HCT116 (cell line): ENCODE results near the gene MAGEA8. TPM values are rescaled to one million over a fixed set of nuclear protein-coding genes. Genes with fewer than 3 reads are reported as not detected.

ENCODE experiments used
- ATAC-seq: fragments of 200-7000 bp; cut with Tn5 transposase; 2 replicates; pipeline ENCODE4 v1.9.1; 2020; ENCODE audit warnings: mild to moderate bottlenecking, moderate library complexity
- BruUV-seq: library from RNA; stranded (reverse); fragments of 400-500 nt; replicated peaks from 2 replicates; lab custom pipeline; 2021; lab: Mats Ljungman, UMichigan
- CTCF ChIA-PET: fragments of 300-600 bp; sonication (Branson Sonifier 250); formaldehyde crosslinking; loops from one replicate; lab custom pipeline; 2021; ENCODE audit warnings: antibody characterized with exemption; lab: Charles Lee
- POLR2A ChIA-PET: fragments of 300-600, 350-600 bp; sonication (Branson Sonifier 250); formaldehyde crosslinking; loops from one replicate; lab custom pipeline; 2021; ENCODE audit warnings: antibody characterized with exemption; lab: Charles Lee
- RAD21 ChIA-PET, 2 experiments: fragments of 300-600 bp; sonication (Branson Sonifier 250); formaldehyde crosslinking; loops; one replicate each; lab custom pipeline; 2023; ENCODE audit warnings: low total read pairs in 2 of 2; ENCODE audit not compliant: uncharacterized antibody in 2 of 2, unreplicated experiment in 2 of 2, low non-redundant PET in 1 of 2; lab: Charles Lee
- DNase-seq: peaks from one replicate; pipeline ENCODE4 v3.0.0-alpha.2; 2010; ENCODE audit warnings: low read depth, low spot score
- H2AFZ ChIP-seq: fragments of 200-600 bp; shearing (Covaris generic), sonication (generic); 2 replicates; pipeline ENCODE4 v1.6.1; 2017; ENCODE audit warnings: low read depth, mixed run types, mixed read lengths, antibody characterized with exemption, low read length; ENCODE audit not compliant: poor library complexity, severe bottlenecking
- H3K27ac ChIP-seq: 2 replicates; pipeline ENCODE4 v1.5.1; 2012; ENCODE audit warnings: low read depth, low read length
- H3K27me3 ChIP-seq: fragments of 200-600 bp; sonication (generic); 2 replicates; pipeline ENCODE4 v1.6.1; 2016; ENCODE audit warnings: mixed run types, low read length, mixed read lengths; ENCODE audit not compliant: insufficient read depth
- H3K36me3 ChIP-seq, 2 experiments: fragments of 200-500 bp in 1 of 2; fragments of 200-600 bp in 1 of 2; sonication (Bioruptor generic) in 1 of 2; sonication (generic) in 1 of 2; 2 replicates each; pipeline versions ENCODE4 v1.5.1 to v1.6.1; 2014 to 2016; ENCODE audit warnings: low read length in 2 of 2, inconsistent platforms in 1 of 2, mixed read lengths in 1 of 2, mixed run types in 1 of 2; ENCODE audit not compliant: insufficient read depth in 2 of 2, control insufficient read depth in 1 of 2
- H3K4me1 ChIP-seq, 2 experiments: fragments of 200-600 bp in 1 of 2; sonication (generic) in 1 of 2; 2 replicates each; pipeline versions ENCODE4 v1.5.1 to v1.6.1; 2012 to 2017; ENCODE audit warnings: low read length in 2 of 2, inconsistent platforms in 1 of 2, mild to moderate bottlenecking in 1 of 2, mixed read lengths in 1 of 2, mixed run types in 1 of 2, moderate library complexity in 1 of 2; ENCODE audit not compliant: insufficient read depth in 2 of 2, control insufficient read depth in 1 of 2
- H3K4me2 ChIP-seq: fragments of 200-600 bp; sonication (generic); 2 replicates; pipeline ENCODE4 v1.6.1; 2017; ENCODE audit warnings: mixed run types, low read length, mixed read lengths
- H3K4me3 ChIP-seq, 2 experiments: fragments of 200-600 bp in 1 of 2; sonication (generic) in 1 of 2; replicated peaks in 1 of 2; 2 replicates each; pipeline ENCODE4 v1.5.1; 2011 to 2016; ENCODE audit warnings: low read length in 2 of 2, control low read depth in 1 of 2, low read depth in 1 of 2, mild to moderate bottlenecking in 1 of 2, mixed read lengths in 1 of 2, mixed run types in 1 of 2
- H3K79me2 ChIP-seq: fragments of 200-600 bp; sonication (generic); 2 replicates; pipeline ENCODE4 v1.6.1; 2017; ENCODE audit warnings: mild to moderate bottlenecking, mixed run types, low read length, moderate library complexity, mixed read lengths; ENCODE audit not compliant: insufficient read depth
- H3K9ac ChIP-seq: fragments of 200-600 bp; sonication (generic); 2 replicates; pipeline ENCODE4 v1.6.1; 2016; ENCODE audit warnings: low read length, mixed read lengths
- H3K9me2 ChIP-seq: fragments of 200-600 bp; sonication (generic), shearing (Covaris generic); 2 replicates; pipeline ENCODE4 v1.6.1; 2017; ENCODE audit warnings: mixed run types, mild to moderate bottlenecking, moderate library complexity; ENCODE audit not compliant: insufficient read depth
- H3K9me3 ChIP-seq, 2 experiments: fragments of 200-500 bp in 1 of 2; fragments of 200-600 bp in 1 of 2; sonication (Bioruptor generic) in 1 of 2; sonication (generic) in 1 of 2; 2 replicates each; pipeline ENCODE4 v1.6.1; 2014 to 2017; ENCODE audit warnings: low read length in 2 of 2, mixed read lengths in 2 of 2, inconsistent platforms in 1 of 2, low read depth in 1 of 2, mild to moderate bottlenecking in 1 of 2, mixed run types in 1 of 2, moderate library complexity in 1 of 2; ENCODE audit not compliant: control insufficient read depth in 1 of 2, insufficient read depth in 1 of 2
- H4K20me1 ChIP-seq: fragments of 200-600 bp; sonication (generic), shearing (Covaris generic); 2 replicates; pipeline ENCODE4 v1.6.1; 2017; ENCODE audit warnings: mixed run types, mild to moderate bottlenecking, moderate library complexity; ENCODE audit not compliant: insufficient read depth
- ATF3 ChIP-seq: IDR thresholded peaks from 2 replicates; pipeline ENCODE4 v1.6.1; 2012
- FOSL1 ChIP-seq: IDR thresholded peaks from 2 replicates; pipeline ENCODE4 v1.6.1; 2012; ENCODE audit warnings: low read depth
- JUND ChIP-seq: IDR thresholded peaks from 2 replicates; pipeline ENCODE4 v1.6.1; 2012
- MAX ChIP-seq: IDR thresholded peaks from 2 replicates; pipeline ENCODE4 v1.6.1; 2012
- REST ChIP-seq: IDR thresholded peaks from 2 replicates; pipeline ENCODE4 v1.6.1; 2012; ENCODE audit warnings: low read depth
- SIN3A ChIP-seq: IDR thresholded peaks from 2 replicates; pipeline ENCODE4 v1.6.1; 2012; ENCODE audit warnings: low read depth
- SRF ChIP-seq: IDR thresholded peaks from 2 replicates; pipeline ENCODE4 v1.6.1; 2012; ENCODE audit warnings: low read depth
- TCF7L2 ChIP-seq: IDR thresholded peaks from 2 replicates; pipeline ENCODE4 v1.7.0; 2011; ENCODE audit warnings: borderline replicate concordance, inconsistent platforms; ENCODE audit not compliant: insufficient read depth, insufficient read length; ENCODE audit errors: extremely low read depth
- YY1 ChIP-seq: IDR thresholded peaks from 2 replicates; pipeline ENCODE4 v1.6.1; 2011; ENCODE audit warnings: low read length, low read depth, moderate library complexity, mild to moderate bottlenecking; ENCODE audit not compliant: insufficient replicate concordance; ENCODE audit errors: extremely low read depth
- ZBTB33 ChIP-seq: IDR thresholded peaks from 2 replicates; pipeline ENCODE4 v1.6.1; 2011; ENCODE audit warnings: mild to moderate bottlenecking, low read length, moderate library complexity; ENCODE audit not compliant: insufficient replicate concordance; ENCODE audit errors: extremely low read depth
- ZFX ChIP-seq: fragments of 450-650 bp; IDR thresholded peaks from 2 replicates; pipeline ENCODE4 v1.6.1; 2017
- intact Hi-C: fragments of 100-400 bp; cut with micrococcal nuclease; formaldehyde crosslinking; loops from 2 replicates; pipeline ENCODE4 v1.10.0; 2022
- total RNA-seq: library from RNA; stranded (reverse); gene quantifications from one replicate; pipeline ENCODE4 v1.2.1, GENCODE V29; 2021; ENCODE audit not compliant: unreplicated experiment

MAGEA8 gene
- total RNA-seq, 1 experiment from 2014 or later: not detected

- POLR2A ChIA-PET: no interaction called here
- H3K9me3 ChIP-seq: no peaks in the 10 kb centered on the region
- no peaks in the 10 kb centered on the region for H3K4me1 ChIP-seq
- intact Hi-C loops: no loop called here
- H3K27me3 ChIP-seq: no peaks in the 10 kb centered on the region
- RAD21 ChIA-PET: no interaction called here
- ATAC-seq: no peak
- H3K4me3 ChIP-seq: no peak overlapping the region
- CTCF ChIA-PET: no interaction called here
- no peak overlapping the region for H3K4me2 ChIP-seq
- TF ChIP-seq FOSL1: no peak
- TF ChIP-seq JUND: no peak
- no peak for TF ChIP-seq ATF3
- no peak for TF ChIP-seq SIN3A
- TF ChIP-seq REST: no peak
- no peak for TF ChIP-seq ZBTB33
- TF ChIP-seq ZFX: no peak
- TF ChIP-seq YY1: no peak
- no peak for TF ChIP-seq SRF
- no peak for TF ChIP-seq MAX
- TF ChIP-seq TCF7L2: no peak
- TF ChIP-seq, all 23 proteins: peak for 0
- Histone ChIP-seq H3K9me2 (no peaks in the 10 kb centered on the region), H3K9ac (no peak overlapping the region), H3K79me2 (no peaks in the 10 kb centered on the region), H2AFZ (no peak overlapping the region), H4K20me1 (no peaks in the 10 kb centered on the region), H3K27ac (no peak overlapping the region), H3K36me3 (no peaks in the 10 kb centered on the region)
- no TSS peak for BruUV-seq
- no peak for DNase-seq
Measured at GRCh38 chrX:149846789-149847188, 34.2 kb upstream of the MAGEA8 start.
